Stomach smooth muscle (tissue), 2 donors: ENCODE measurements around the gene IL1RL2.

Source experiments
- H3K27ac ChIP-seq: one replicate; pipeline ENCODE4 v1.7.0; 2013; ENCODE audit warnings: mild to moderate bottlenecking, low read length, inconsistent platforms
- H3K27me3 ChIP-seq, 2 donors: one replicate each; pipeline ENCODE4 v1.7.0; 2013; ENCODE audit warnings: low read length in 2 of 2; ENCODE audit not compliant: insufficient read depth in 2 of 2, control insufficient read depth in 1 of 2
- H3K36me3 ChIP-seq, 2 donors: one replicate each; pipeline ENCODE4 v1.7.0; 2013; ENCODE audit warnings: low read length in 2 of 2; ENCODE audit not compliant: control insufficient read depth in 2 of 2, insufficient read depth in 2 of 2
- H3K4me1 ChIP-seq: one replicate; pipeline ENCODE4 v1.7.0; 2013; ENCODE audit warnings: low read length; ENCODE audit not compliant: control insufficient read depth, insufficient read depth
- H3K4me3 ChIP-seq, 2 donors: one replicate each; pipeline ENCODE4 v1.7.0; 2013; ENCODE audit warnings: low read length in 2 of 2
- H3K9ac ChIP-seq, 2 donors: one replicate each; pipeline ENCODE4 v1.7.0; 2013; ENCODE audit warnings: low read length in 2 of 2, mild to moderate bottlenecking in 1 of 2
- H3K9me3 ChIP-seq, 2 donors: one replicate each; pipeline ENCODE4 v1.7.0; 2013; ENCODE audit warnings: low read length in 2 of 2; ENCODE audit not compliant: control insufficient read depth in 2 of 2
- donor health status: healthy.
- donor health status: Pancreatic carcinoma.

Gene IL1RL2

GRCh38 chr2:102186791-102187495 lies at the start of gene IL1RL2:
IL1RL2 (plus strand) TSS chr2:102187023; CDS start chr2:102187868, 845 bp downstream.
- Histone ChIP-seq H3K9me3 (no peaks in the 10 kb centered on the region), H3K36me3 (no peaks in the 10 kb centered on the region), H3K9ac (peak within 1 kb of the TSS; percentile 6 to 55), H3K4me3 (peak within 1 kb of the TSS; percentile 73 to 81), H3K4me1 (peaks cover 5% of the 10 kb centered on the region), H3K27me3 (peaks cover 13 to 15% of the 10 kb centered on the region in 2 donors), H3K27ac (no peak within 1 kb of the TSS)

- Histone ChIP-seq H3K9ac (no peak overlapping the region), H3K27ac (no peak overlapping the region), H3K4me1 (peaks cover 7% of the 10 kb centered on the region), H3K27me3 (no peaks in the 10 kb centered on the region), H3K9me3 (no peaks in the 10 kb centered on the region), H3K4me3 (no peak overlapping the region), H3K36me3 (no peaks in the 10 kb centered on the region)
Observed at GRCh38 chr2:102137138-102137537, 49.7 kb upstream of the IL1RL2 start.

- Histone ChIP-seq H3K36me3 (no peaks in the 10 kb centered on the region), H3K4me3 (no peak overlapping the region), H3K9ac (no peak overlapping the region), H3K4me1 (peaks cover 13% of the 10 kb centered on the region), H3K27ac (no peak overlapping the region), H3K9me3 (no peaks in the 10 kb centered on the region), H3K27me3 (no peaks in the 10 kb centered on the region)
Observed at GRCh38 chr2:102138331-102138730, 48.5 kb upstream of the IL1RL2 start.

GRCh38 chr2:102139851-102140250 lies 47.0 kb upstream of the IL1RL2 start:
- H3K36me3 ChIP-seq = no peaks in the 10 kb centered on the region
- H3K27me3 ChIP-seq = no peaks in the 10 kb centered on the region
- no peak overlapping the region for H3K4me3 ChIP-seq
- H3K4me1 ChIP-seq = peaks cover 13% of the 10 kb centered on the region
- no peak overlapping the region for H3K9ac ChIP-seq
- H3K27ac ChIP-seq = no peak overlapping the region
- H3K9me3 ChIP-seq = peaks cover 0 to under 1% of the 10 kb centered on the region in 2 donors

- Histone ChIP-seq H3K27me3 (no peaks in the 10 kb centered on the region), H3K4me1 (peaks cover 13% of the 10 kb centered on the region), H3K9me3 (peaks cover 0 to 6% of the 10 kb centered on the region in 2 donors), H3K4me3 (no peak overlapping the region), H3K36me3 (no peaks in the 10 kb centered on the region), H3K27ac (peak overlapping the region; percentile 37), H3K9ac (no peak overlapping the region)
Observed at GRCh38 chr2:102140377-102140776, 46.4 kb upstream of the IL1RL2 start.

GRCh38 chr2:102141011-102141943 lies 45.5 kb upstream of the IL1RL2 start:
- no peaks in the 10 kb centered on the region for H3K27me3 ChIP-seq
- H3K36me3 ChIP-seq = no peaks in the 10 kb centered on the region
- peak overlapping the region; percentile 78 for H3K27ac ChIP-seq
- peak overlapping the region in 1 of 2 donors; percentile 69 for H3K9ac ChIP-seq
- H3K9me3 ChIP-seq = peaks cover 7 to 13% of the 10 kb centered on the region in 2 donors
- peaks cover 13% of the 10 kb centered on the region for H3K4me1 ChIP-seq
- H3K4me3 ChIP-seq = peak overlapping the region; percentile 59 to 81

- Histone ChIP-seq H3K9me3 (peaks cover 7 to 22% of the 10 kb centered on the region in 2 donors), H3K36me3 (no peaks in the 10 kb centered on the region)
Observed at GRCh38 chr2:102141970-102142828, 44.6 kb upstream of the IL1RL2 start, which contains the start of gene IL1R1. IL1R1 (plus strand) TSS chr2:102142746; CDS start chr2:102157725, 14,979 bp downstream.

GRCh38 chr2:102142829-102143449 lies 43.9 kb upstream of the IL1RL2 start:
- H3K27ac ChIP-seq = peak overlapping the region; percentile 64
- H3K4me3 ChIP-seq = peak overlapping the region; percentile 64 to 81
- no peaks in the 10 kb centered on the region for H3K36me3 ChIP-seq
- H3K4me1 ChIP-seq = peaks cover 13% of the 10 kb centered on the region
- no peaks in the 10 kb centered on the region for H3K27me3 ChIP-seq
- H3K9me3 ChIP-seq = peaks cover 7 to 27% of the 10 kb centered on the region in 2 donors
- peak overlapping the region; percentile 76 to 78 for H3K9ac ChIP-seq

More at GRCh38 chr2:102141970-102142828, 44.6 kb upstream of the IL1RL2 start, which contains the start of gene IL1R1:
- no peaks in the 10 kb centered on the region for H3K27me3 ChIP-seq
- peak within 1 kb of the TSS; percentile 78 for H3K27ac ChIP-seq
- peak within 1 kb of the TSS; percentile 76 to 80 for H3K9ac ChIP-seq
- H3K4me3 ChIP-seq = peak within 1 kb of the TSS; percentile 64 to 81
- peaks cover 13% of the 10 kb centered on the region for H3K4me1 ChIP-seq

GRCh38 chr2:102143450-102143985 lies 43.3 kb upstream of the IL1RL2 start:
- peaks cover 13% of the 10 kb centered on the region for H3K4me1 ChIP-seq
- H3K9me3 ChIP-seq = peaks cover 7 to 29% of the 10 kb centered on the region in 2 donors
- peak overlapping the region; percentile 64 to 81 for H3K4me3 ChIP-seq
- no peaks in the 10 kb centered on the region for H3K27me3 ChIP-seq
- H3K27ac ChIP-seq = peak overlapping the region; percentile 64
- H3K36me3 ChIP-seq = no peaks in the 10 kb centered on the region
- H3K9ac ChIP-seq = peak overlapping the region; percentile 76 to 78
